Measurements from ENCODE around the gene CHSY1.
"Not testable (repeated sequence)": the region's sequence is repeated elsewhere in the genome, so short reads cannot be mapped to it uniquely, and the experiment has no call there.

CHSY1 gene

DNA sequence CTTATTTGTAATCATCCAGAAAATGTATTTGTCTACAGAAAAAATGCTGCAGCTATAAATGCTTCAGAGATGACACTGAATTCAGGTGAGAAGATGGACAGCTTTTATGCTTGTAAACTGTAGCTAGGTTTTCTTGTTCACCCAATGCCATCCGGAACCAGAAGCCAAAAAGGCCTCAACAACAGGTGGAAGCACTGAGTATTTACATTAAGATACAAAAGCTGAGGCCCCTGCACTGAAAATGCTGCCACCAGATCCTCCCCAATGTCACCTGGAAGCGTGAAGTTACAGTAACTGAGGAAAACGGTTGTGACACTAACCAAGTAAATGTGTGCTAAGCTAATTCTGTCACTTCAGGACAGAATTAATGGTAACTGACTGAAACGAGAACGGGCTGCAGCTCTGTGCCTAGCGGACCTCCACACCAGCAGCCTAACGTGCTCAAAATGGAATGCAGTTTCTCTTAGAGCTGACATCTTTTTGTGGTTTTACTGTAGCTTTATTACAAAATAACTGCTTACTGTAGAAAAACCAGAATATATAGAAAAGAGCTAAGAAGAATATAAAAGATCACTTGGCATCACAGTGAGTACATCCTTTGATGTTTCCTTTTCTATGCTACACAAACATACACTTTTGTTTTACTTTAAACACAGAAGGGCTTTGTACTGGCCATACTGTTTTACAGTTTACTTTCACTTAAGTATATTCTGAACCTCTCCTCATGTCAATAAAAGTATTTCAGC is 7.6 kb downstream of the CHSY1 start:
- DNase-seq: no peak

DNA sequence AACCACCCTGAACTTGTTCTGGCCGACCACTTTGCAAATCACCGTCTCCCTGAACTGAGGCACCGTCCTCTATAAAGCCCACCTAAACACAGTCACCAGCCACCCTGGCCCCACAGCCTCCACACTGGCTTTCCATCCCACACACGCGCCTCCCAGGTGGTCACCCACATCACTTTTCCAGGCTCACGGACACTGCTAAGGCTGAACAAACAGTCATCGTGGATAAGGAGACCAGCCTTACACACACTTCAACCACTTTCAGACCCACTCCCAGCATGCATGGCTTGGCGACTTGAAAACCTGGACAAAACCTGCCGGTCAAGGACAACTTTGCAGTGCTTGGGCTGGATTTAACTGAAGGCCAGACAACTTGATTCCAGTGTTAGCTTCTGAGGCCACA is 8.4 kb downstream of the CHSY1 start:
- no peak for DNase-seq

DNA sequence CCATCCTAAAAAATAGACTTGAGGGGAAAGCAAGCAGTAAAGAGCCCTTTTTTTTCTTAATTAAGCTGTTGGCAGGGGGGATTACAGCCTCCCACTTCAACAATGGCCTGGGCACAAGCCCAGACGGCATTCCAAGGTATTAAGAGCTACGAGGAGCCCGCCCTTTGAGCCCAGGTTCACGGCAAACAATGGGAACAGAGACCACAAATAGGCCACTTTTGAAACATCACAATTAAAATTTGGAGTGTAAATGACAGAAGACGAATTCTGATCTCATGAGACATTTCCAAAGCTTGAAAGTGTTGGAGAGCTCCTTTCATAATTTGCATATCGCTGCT is 8.9 kb downstream of the CHSY1 start:
- no peak for DNase-seq

DNA sequence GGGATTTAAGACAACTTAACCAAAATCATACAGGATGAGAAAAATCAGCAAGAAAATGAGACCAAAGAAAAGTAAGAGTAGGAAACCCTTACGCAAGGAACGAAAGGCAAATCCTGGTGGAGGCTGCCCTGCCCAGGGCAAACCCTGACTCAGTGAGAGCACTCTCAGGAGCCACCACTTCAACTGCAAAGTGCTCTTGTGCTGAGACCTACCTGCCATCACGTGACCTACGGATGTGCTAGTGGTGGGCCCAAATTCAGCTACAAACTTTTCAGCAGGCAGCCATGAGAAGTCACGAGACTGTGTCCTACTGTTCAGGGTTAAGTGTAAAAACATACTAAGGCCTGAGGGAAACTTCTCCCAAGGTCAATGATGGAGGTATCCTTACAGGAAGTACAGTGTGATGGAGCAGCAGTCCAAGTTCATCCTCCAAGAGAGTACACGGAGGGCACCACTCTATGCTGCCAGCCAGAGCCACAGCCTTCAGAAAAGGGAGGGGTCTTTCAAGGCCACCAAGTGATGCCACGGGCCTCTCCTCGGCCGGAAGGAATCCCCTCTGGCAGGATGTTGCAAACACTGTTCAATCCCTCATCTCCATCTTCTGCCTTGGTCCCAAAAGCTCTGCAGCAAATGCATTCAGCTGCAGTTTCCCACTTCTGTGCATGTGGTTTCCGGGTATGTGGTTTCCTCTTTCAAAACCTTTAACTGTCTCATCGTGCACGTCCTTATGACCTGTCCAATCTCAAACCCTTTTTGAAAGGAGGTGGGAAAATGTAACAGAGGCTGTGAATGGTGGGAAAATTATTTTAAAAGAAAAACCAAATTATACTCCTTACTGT is 9.5 kb downstream of the CHSY1 start:
- no peak for DNase-seq

DNA sequence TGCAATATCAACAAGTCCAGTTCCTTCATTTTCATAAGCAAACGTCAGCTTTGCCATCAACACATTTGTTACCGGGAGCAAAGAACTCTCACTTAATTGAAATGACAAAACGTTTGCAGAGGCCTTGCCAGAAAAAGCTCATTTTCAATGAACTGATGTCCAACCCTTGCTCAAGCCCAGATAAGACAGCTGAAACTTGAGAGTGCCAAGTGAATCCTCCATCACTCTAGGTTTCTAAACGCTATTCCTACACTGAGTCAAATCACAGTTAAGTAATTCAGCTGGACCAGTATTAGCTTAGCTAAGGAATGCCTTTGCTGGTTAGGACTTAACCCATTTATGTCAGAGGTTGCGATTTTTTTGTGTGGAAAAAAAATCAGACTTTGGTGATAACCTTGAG is 11.5 kb downstream of the CHSY1 start:
- no peak for DNase-seq

DNA sequence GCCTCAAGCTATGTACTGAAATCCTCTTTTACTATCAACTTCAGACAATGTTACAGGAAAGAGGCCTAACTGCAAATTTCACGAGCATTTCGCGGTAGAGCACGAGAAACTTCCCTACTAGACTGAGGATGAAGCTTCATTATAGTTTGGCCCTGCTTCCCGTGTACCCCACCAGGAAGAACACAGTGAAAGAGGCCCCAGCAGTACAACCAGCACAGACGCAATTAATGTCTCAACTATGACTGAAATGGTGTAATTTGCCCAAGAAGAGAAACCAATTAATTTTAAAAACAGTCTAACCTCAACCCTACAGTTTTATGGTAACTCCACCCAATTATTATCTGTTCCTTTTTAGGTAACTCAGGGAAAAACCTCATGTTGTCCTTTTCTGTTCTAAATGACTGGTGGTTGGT is 12.1 kb downstream of the CHSY1 start:
- DNase-seq: no peak

DNA sequence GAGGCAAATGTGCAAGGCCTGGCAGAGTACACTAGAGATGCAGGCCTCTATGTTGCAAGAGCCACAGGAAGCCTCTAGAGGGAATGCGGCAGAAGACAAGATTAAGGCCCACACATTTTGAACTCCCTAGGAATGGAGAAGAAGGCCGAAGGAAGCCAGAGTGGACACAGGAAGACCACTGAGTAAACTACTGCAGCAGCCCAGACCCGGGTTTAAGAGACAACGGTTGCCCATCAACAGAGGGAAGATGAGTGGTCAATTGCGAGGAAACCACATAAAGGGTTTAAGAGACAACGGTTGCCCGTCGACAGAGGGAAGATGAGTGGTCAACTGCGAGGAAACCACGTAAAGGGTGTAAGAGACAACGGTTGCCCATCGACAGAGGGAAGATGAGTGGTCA is 14.6 kb downstream of the CHSY1 start:
- no peak for DNase-seq

DNA sequence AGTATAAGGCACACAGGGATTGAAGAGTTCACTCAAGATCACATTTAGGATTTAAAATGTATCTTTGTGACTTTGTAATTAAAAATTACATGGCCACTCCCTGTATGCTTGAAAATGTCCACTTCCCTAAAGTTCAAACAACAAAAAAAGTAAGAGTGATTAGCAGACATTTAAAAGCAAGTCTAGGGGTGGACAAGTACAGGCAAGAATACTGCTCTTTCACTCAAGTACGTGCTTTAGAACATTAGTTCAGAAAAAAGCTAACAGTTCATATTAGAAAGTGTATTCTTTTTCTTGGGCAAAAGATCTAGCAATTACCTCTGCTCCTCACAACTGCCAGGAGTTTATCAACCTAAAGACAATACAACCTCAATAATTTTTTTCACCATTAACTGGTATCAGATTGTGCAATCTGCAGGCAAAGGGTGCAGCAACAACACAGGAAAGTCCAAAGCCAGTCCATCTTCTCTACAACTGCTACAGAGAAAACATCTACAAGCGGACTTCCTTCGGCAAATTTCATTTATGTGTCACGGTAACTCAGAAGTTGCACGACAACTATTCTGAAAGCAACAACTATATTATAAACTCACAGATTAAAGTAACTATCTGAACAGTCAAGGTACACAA is 18.1 kb downstream of the CHSY1 start:
- no peak for DNase-seq

DNA sequence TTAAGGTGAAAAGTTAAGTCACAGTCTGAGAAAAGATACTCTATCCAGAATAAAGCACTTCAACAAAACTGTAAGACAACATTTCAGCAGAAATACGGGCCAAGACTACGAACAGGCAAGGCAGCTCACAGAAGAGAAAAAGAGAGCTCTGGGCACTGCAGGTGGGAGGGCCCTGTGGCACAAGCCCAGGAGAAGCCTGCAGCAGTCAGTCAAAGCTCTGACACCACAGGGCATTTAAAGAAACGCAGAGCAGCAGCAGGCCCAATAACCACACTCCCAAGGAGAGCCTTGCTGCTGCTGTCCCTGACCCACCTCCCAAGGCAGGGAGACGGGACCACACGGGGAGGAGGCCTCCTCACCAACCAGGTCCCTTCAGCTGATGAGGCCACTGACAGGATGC is 19.2 kb downstream of the CHSY1 start:
- DNase-seq: no peak

DNA sequence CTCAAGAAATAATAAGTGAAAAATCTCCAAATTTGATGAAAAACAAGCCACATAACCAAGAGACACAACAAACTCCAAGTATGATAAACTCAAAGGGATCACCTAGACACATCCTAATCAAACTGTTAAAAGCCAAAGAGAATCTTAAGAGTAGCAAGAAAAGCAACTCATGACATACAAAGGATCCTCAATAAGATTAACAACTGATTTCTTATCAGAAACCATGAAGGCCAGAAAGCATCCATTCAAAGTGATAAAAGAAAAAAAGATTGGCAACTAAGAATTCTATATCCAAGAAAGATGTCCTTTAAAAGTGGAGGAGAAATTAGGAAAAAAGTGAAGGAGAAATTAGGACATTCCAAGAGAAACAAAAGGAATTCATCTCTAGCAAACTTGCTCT is 23.5 kb downstream of the CHSY1 start:
- DNase-seq: no peak

DNA sequence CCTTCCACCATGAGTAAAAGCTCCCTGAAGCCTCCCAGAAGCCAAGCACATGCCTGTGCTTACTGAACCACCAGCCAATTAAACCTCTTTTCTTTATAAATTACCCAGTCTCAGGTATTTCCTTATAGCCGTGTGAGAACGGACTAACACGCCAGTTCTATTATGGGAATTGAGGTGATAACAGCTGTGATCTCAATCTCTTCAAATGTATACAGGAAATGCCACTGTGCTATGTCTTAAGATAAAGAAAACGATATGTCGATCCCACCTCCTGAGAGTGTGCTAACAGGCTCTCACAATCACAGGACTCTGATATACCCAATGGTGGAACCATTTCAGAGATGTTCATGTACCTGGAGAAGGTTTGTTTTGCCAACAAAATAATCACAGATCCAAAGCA is 26.2 kb downstream of the CHSY1 start:
- DNase-seq: no peak

DNA sequence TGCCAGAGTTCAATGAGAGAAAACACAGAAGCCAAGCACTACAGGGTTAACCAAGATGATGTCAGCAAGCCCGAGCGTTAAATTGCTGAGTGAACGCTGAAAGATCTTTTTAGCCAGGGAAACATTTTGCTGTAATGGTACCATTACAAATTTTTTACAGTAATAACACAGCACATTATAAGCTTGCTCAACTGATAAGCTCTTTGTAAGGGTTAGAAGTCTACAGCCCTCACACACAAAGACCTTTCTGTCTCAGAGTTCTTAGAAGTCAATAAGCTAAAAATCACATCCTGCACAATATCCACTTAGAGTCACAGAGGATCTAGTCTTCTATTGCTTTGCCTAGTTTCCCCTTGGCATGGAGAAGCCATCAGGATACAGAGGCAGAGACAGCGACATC is 29.9 kb downstream of the CHSY1 start:
- DNase-seq: no peak

DNA sequence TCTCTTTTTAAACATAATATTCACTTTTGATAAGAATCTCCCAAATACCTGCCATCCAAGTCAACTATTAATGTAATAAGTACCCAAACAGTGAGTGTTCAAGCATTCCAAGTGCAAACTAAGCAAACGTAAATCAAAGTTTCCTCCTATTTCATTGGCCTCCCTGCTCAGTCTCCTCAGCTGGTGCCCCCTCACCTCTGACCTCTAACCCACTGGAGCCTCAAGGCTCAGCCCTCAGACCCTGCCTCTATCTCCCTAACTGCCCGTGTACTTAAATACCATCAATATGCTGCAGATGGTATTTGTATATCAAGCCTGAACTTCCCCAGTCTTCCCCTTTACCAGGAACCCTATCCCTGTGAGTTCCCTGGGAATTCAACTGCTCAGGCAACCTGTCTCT is 31.8 kb downstream of the CHSY1 start:
- DNase-seq: no peak

DNA sequence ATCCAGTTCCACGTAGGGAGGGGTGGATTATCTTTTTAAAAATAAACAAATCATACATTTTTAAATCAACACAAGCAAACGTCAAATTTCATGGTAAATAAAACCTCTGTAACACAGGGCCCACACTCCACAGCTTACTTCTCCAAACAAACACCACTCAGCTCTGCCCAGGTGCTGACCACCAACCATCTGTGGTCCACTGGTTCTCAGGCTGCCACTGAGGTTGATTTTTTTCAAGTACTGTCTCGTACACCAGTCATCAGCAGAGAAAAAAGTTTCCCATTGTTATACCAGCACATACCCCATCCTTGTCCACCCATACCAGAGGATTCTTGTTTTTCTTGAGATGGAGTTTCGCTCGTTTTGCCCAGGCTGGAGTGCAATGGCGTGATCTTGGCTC is 32.4 kb downstream of the CHSY1 start:
- DNase-seq: no peak

DNA sequence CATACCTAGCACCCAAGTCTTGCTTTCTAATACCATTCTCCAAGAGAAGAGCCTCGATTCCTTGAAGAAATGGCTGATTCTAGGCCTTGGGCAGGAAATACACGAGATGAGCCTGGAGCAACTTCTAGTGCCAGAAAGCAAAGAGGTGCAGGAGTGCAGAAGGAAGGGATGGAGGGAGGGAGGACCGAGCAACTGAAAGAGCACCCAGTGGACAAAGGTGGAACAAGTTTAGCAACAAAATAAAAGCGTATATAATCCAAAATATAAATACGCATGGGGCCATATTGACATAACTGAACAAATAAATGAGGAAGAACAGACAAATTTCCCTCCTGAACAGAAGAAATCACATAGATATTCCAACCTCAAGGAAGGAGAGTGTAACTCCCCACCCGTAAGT is 34.4 kb downstream of the CHSY1 start:
- no peak for DNase-seq

DNA sequence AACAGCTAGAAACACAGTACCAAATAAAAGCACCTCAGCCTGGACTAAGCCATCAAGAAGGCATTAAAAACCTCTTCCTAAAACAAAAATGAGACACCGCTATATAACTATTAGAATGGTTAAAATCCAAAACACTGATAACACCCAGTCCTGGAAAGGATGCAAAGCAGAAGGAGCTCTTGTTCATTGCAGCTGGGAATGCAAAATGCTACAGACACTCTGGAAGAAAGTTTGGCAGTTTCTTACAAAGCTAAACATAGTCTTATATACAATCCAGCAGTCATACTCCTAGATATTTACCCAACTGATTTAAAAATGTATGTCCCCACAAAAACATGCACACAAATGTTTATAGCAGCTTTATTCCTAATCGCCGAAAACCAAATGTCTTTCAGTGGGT is 35.7 kb downstream of the CHSY1 start:
- no peak for DNase-seq

DNA sequence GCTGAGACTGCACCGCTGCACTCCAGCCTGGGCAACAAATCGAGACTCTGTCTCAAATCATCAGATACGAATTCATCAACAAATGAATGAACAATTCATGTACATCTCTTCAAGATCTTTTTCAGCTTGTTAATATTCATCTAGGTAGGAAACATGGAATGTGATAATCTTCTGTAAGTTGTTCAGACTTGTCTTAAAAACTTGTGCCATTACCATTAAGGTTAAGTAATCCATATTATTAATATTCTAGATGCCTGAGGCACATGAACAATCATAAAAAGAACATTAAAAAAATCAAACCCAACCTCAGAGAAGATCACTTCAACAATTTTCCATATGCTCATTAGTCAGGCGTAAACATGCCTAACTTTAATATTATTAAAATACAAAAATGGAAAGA is 36.2 kb downstream of the CHSY1 start:
- DNase-seq: no peak

DNA sequence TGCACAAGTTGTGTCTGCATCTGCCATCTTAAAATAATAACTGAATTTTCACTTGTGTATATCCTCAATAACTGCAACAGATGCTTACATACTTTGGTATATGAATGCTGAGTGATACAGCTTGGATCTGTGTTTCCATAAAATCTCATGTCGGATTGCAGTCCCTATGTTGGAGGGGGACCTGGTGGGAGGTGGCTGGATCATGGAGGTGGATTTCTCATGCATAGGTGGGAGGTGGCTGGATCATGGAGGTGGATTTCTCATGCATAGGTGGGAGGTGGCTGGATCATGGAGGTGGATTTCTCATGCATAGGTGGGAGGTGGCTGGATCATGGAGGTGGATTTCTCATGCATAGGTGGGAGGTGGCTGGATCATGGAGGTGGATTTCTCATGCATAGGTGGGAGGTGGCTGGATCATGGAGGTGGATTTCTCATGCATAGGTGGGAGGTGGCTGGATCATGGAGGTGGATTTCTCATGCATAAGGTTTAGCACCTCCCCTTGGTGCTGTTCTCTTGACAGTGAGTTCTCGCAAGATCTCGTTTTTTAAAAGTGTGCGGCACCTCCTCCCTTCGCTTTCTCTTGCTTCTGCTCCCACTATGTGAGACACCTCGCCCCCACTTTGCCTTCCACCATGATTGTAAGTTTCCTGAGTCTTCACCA is 37.3 kb downstream of the CHSY1 start:
- DNase-seq: not testable (repeated sequence)

DNA sequence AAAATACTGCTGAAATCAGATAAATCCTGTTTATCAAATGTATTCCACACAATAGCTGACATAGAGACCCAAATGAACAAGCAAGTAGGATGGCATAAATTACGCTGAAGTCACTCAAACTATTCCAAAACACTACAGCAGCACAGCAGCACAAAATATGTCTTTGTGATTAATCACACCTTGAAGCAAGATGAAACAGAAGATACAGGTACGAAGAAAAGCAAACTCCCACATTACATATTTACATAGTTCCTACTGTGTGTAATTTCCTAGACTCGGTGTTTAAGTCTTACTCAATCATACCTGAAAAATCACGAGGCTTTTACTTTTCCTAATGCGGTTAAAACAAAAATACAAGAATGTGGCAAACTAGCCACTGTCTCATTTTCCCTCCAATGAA is 38.3 kb downstream of the CHSY1 start:
- no peak for DNase-seq

DNA sequence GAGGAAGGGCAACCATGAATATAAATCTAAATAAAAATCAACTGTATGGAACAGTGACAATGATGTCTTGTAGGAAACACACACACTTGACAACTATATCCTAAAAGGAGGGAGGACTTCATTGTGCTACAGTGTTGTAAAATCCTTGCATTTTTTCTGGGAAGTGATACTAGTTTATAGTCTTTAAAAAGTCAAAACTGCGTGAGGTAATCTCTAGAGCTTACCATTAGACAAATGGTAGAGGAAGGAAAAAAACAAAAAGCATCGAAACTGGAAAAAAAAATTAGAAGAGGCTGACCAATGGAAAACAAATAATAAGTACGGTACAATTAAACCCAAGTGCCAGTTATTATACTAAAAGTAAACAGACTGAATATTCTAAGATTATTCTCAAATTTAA is 38.7 kb downstream of the CHSY1 start:
- no peak for DNase-seq

DNA sequence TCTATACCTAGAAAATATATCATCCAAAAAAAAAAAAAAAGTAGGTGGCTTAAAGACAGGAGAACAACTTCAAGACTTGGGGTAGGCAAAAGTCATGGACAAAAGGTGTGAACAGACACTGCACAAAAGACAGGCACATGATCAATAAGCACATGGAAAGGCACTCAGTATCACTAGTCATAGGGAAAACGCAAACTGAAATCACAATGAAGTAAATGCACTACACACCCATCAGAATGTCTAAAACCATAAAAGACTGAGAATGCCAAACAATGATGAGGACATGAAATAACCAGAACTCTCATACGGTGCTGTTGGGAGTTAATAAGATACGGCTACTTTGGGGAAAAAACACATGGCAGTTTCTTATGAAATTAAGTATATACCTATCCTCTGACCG is 40.0 kb downstream of the CHSY1 start:
- no peak for DNase-seq

DNA sequence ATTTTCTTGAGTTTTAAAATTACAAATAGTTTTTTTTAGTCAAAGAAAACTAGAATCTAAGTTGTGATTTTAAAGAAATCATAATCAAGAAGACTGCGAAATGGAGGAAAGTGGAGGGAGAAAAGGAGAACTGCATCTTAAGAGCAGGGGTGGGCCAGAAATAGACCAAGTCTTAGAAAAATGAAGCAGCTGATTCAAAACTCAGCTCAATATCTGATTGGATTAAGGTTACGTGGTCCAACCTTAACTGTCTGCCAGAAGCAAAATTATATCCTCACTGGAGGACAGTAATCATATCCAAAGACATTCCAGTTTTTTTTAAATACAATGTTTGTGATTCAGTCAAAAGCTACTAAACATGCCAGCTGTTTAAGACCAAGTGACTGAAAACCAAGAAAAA is 41.4 kb downstream of the CHSY1 start:
- no peak for DNase-seq

DNA sequence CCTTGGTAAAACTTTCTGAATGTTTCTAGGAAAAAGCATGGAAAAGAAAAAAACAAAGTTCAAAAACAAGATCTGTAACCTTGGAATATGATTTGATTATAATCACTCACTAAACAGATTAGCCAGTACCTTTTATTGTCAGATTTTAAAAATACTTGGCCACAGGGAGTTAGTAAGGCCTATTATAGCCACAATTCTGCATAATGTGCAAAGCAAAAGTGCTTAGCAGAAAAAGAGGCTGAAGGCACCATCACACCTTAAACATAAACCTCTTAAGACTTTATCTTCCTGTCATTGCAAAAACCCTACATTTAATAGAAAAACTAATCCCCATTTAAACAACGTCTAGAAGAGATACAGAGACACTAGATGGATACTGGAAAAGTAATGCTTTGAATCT is 41.8 kb downstream of the CHSY1 start:
- DNase-seq: no peak
